OCI-LY7 (cell line): ENCODE data around the gene OGFR.

ENCODE experiments used
- CTCF ChIP-seq: fragments of 200-600 bp; sonication (generic); conservative IDR thresholded peaks from 2 replicates; pipeline ENCODE4 v1.5.1; 2014; ENCODE audit warnings: mild to moderate bottlenecking, antibody characterized with exemption, low read length, moderate library complexity, mixed read lengths
- EZH2phosphoT487 ChIP-seq: fragments of 200-600 bp; sonication (generic); IDR thresholded peaks from 2 replicates; pipeline ENCODE4 v1.6.1; 2018; ENCODE audit warnings: low read depth, borderline replicate concordance, mild to moderate bottlenecking, mixed run types, antibody characterized with exemption, low read length, moderate library complexity, mixed read lengths

GRCh38 chr20:62836967-62837490 is 32.4 kb downstream of the OGFR start:
- TF ChIP-seq EZH2phosphoT487: no peak
- no peak for TF ChIP-seq CTCF
